Stimulated activated naive CD4-positive, alpha-beta T cell treated with Interleukin-2 at 50 U/mL for 16 hours (primary cell): ENCODE data around the gene PSAT1.

Source experiments
- DNase-seq: peaks from one replicate; lab custom pipeline; 2025; lab: John Stamatoyannopoulos, UW

The PSAT1 gene

DNA sequence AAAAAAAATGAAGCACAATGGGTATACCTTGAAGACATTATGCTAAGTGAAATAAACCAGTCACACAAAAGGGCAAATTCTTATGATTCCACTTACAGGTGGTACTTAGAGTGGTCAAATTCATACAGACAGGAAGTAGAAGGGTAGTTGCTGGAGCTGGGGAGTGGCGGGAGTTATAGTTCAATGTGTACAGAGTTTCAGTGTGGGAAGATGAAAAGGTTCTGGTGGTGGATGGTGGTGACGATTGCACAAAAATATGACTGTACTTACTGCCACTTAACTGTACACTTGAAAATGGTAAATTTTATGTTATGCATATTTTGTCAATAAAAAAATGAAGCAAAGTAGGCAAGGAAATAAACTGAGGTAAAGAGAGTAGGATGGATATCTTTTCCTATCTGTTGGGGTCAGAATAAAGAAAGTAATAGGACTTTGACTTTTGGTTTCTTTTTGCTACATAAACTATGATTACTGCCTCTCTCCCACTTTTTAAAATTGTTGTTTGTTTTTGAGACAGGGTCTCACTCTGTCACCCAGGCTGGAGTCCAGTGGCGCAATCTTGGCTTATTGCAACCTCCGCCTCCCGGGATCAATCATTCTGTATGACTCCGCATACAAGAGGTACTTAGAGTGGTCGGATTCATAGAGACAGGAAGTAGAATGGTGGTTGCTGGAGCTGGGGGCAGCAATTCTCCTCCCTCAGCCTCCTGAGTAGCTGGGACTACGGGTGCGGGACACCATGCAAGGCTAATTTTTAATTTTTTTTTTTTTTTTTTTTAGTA, 4.0 kb upstream of the PSAT1 start:
- DNase-seq: no peak

DNA sequence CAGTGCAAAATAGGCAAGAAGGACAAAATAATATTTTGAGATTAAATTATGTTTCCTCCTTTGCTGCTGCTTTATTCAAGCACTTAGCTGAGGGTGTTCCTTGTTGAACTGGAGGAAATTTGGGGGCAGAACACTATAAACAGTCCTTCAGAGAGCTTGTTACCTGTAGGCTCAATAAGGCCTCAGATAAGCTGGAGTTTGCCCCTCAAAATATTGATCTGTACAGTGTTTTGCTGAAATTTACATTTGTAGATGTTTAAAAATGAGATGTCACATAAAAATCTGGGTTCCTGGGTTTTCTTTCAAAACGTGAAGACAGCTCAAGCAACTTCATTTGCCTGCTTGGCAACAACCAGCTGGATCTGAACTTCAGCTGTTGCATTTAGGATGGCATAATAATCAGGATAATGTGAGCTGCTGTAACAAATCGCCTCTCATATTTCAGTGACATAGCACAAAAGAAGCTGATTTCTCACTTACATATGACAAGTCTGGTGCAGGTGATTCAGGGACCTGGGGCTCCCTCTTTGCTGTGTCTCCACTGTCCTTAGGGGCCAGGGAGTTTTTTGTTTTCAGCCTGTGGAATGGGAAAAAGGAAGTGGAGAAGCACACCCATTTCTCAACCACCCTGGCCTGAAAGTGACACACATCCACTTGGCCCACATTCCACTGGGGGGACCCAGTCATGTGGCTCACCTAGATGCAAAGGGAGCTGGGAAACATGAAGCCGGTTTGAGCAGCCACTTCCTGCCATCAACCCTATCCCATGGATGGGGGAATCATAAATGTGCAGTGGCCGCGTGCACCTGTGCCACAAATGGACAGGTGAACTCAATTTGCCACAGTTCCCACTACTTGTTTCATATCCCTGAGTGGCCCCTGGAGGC, 2.4 kb upstream of the PSAT1 start:
- no peak for DNase-seq

DNA sequence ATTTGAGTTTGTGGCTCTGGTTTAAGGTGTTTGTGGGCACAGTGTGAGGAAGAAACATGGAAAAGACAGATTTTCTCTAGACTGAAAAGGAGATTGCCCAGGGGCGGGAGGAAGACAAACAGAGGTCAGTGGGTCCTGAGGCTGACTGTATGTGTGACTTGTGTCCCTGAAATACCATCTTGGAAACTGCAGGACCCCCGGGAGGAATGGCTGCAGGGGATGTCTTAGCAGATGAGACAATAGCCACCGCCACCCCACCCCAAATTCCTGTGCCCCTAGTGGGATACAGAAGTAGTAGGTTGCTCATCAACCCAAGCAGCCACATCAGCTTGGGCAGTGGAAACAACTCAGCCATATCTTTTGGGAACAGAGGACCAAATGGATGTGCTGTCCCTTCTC, 1.7 kb upstream of the PSAT1 start:
- DNase-seq: no peak

GRCh38 chr9:78295731-78296130, 1.2 kb upstream of the PSAT1 start:
- no peak for DNase-seq

GRCh38 chr9:78296201-78296892, 578 bp upstream of the PSAT1 start:
- peak; percentile 58 for DNase-seq

GRCh38 chr9:78297672-78297961, 692 bp downstream of the PSAT1 start:
- DNase-seq: no peak

DNA sequence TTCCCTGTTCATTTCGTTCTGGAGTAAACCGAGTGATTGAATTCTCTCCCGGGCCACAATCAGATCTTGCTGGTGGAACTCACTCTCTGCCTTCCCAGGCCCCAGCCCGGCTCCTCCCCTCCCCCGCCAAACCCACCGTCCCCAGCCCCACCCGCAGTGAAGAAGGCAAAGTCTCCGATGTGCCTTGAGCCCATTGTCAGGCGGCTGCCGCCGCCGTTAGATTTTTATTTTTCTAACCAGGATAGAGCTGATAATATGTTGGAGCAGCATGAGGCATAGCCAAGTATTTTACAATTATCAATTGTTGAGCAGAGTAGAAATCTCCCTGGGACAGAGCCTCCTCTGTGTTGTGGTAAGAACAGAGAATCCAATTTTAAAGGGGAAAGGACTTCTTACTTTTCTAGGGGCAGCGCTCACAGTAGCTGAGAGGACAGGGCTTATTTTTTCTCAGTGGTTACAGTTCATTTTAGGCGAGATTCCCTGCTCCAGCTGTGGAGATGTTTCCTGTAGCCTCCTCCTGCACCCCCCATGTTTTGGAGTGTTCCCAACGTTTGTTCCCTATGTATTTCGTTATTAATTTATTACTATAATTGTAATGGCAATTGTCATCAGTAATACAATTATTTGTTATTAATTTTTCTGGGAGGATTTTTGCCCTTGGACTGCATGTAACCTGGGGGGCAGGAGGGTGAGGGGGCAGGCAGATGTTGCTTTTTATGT, 1.3 kb downstream of the PSAT1 start:
- no peak for DNase-seq

DNA sequence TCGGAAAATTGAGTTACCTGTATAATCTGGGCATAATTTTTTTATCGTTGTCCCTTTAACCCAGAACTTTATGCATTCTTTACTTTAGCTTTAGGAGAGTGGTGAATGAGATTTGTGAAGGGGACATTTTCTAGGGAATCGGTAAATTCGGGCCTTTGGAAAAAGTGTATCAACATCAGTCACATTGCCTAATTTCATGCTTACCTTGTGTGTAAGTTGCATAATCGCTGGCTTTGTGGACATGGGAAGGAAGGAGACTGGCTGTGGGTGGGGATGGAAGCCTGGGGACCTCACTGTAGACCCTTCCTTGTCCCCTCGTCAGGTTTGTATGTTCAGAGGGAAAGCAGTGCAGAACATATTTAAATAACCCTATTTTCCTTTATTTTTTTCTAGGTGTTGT, 3.3 kb downstream of the PSAT1 start:
- no peak for DNase-seq

DNA sequence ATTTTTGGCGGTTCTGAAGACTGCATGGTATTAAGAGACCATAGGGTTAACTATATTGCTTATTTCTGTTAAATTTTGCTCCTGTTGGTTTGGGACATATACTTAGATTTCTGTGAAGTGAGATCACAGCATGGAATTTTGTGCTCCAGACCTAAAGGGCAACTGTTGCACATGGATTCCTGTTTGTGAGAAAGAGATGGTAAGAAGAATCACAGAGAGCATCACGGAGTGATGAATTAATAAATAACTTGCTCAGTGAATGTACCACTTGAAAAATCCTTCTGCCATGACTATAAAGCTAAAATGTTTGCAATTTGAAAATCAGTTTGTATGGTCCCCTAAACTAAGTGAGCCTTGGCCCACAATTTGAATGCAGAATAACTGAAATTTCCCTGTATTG, 4.5 kb downstream of the PSAT1 start:
- DNase-seq: no peak

DNA sequence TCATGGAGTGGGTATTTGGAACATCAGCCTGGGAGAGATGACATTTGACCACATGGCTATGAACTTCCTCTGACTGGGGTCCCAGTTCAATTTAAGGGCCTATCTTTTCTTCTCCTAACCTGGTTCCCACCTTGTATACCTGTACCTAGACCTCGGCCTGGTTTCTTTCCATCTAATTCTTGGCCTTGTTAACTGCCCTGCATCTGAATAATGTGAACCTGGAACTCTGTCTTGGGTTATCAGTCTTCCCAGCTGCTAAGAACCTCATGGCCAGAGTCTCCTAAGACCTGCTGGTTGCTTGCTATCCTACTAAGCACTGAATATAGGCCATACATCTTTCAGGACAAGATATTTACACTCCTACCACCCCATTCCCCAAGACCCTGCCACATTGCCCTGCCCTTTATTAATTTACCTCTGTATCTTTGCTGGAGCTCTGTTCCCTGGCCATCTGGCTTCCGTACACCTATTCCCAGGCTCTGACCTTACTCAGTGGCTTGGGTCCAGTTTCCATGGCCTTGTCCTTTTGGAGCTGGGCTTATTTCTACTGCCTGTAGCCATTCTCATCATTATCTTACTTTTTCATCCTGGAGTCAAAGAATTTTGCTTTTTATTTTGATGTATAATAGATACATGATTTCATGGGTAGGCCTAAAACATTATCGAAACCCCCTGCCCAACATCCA, 6.6 kb downstream of the PSAT1 start:
- no peak for DNase-seq

- DNase-seq: no peak
These were observed 7.4 kb downstream of the PSAT1 start for GRCh38 chr9:78304357-78304756.

DNA sequence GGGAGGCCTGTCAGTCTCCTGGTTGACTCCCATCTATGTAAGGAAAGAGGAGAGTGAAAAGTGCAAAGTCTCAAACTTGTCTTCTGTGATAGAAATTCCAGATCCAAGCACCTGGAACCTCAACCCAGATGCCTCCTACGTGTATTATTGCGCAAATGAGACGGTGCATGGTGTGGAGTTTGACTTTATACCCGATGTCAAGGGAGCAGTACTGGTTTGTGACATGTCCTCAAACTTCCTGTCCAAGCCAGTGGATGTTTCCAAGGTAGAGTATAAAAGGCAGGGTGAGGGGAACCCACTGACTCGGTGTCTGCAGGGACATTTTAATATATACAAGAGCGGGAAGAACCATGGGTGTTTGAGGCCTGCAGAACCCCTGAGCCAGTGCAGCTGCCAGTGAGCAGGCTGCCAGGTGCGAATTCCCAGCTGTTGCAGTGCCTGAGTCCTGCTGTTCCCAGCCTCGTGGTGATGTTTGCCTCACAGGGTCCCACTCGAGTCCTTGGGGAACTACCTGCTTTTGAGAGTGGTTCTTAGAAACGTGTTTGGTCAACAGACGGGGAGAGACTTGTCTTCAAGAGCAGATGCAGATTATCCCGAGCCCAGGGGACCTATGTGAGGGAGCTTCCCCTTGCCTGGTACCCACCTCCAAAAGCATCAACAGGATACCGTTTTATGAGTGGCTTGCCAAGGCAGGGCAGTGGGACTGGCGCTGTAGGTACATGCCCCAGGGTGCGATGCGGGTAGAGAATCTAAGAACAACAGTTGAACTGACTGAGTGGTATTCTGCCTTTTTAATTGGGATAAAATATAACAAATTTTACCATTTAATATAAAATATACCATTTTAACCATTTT, 9.5 kb downstream of the PSAT1 start:
- no peak for DNase-seq

GRCh38 chr9:78307360-78307759, 10.4 kb downstream of the PSAT1 start:
- no peak for DNase-seq

- DNase-seq: no peak
These were observed 12.1 kb downstream of the PSAT1 start for GRCh38 chr9:78309066-78309465.

DNA sequence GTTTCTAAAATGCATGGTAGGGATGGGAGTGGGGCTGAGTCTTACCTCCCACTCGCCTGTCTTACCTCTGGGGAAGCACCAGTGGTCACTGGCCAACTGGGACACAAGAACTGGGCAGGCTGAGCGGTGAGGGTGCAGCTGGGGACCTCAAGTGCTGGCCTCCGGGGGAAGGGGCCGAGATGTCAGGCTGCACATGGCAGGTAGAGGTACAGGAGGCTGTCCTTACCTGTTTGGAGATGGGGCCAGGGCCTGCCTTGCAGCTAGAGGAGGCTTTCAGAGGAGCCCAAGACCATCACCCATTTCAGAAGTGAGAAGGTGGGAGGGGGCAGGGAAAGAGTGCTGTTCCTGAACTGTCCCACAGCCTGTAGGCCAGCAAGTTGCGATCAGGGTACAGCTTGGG, 14.2 kb downstream of the PSAT1 start:
- no peak for DNase-seq

DNA sequence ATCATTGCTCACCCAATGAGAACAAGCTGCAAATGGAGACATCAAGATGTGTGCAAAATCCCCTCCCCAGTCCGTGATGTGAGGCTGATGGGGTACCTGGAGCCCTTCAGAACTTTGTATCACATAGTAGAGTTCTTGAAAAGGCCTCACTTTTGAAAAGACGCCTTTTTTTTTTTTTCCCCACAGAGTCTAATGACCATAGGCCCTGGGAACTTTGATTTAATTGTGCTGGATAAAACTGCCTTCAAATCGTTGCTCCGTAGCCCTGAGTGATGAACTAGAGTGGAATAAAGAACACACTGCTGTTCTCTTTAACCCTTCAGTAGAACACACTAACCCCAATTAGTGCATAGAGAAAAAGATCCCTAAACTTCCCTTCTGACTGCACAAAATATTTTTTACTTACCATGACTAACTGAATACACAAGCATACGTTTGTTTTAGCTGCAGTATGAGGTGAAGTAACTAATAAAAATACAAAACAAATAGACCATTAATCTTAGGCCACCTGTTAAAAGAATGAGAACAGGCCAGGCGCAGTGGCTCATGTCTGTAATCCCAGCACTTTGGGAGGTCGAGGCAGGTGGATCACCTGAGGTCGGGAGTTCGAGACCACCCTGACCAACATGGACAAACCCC, 15.1 kb downstream of the PSAT1 start:
- no peak for DNase-seq

- DNase-seq: no peak
These were observed 17.6 kb downstream of the PSAT1 start for GRCh38 chr9:78314550-78314949.

DNA sequence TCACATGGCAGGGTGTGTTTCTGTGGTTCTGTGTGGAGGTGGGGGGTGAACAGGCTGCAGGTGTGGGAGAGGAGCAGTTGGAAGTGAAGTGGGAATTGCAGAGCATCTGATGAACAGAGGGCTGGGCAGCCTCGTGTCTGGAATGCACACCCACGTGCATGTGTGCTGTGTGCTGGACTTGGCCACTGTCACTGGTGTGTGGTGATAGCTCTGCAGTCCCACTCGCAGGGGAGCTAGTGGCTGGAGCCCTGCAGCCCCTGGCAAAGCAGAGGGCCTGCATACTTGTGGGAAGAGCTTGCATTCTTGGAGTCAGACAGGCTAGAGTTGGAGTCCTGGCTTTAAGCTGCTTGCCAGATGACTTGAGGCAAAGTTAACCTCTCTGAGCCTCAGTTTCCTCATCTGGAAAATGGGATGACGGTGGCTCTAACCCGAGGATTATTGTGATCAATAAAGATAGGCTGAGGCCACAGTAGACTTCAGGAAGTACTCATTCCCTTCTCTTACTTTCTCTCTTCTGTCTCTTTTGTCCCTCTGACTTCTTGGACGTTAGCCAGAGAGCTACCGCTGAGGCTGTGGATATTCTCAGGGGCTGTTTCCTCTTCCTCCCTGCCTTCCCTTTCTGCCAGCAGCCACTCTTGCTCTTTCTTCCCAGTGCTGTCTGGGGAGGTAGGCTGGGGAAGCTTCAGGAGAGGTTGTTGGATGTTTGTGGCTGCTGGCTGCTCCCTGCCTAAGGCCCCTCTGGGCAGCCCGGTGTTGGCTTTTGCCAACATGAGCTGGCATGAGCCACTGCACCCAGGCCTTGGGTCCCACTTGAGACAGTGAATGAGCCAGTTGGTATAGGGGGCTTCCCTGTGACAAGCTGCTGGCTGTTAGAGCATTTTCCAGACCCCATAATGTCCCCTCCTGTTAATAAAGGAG, 18.3 kb downstream of the PSAT1 start:
- DNase-seq: no peak
